HUES64 (cell line): ENCODE data around the gene DR1.

Experiments used
- H3K27ac ChIP-seq: 2 replicates; pipeline ENCODE4 v1.7.0; 2013; ENCODE audit warnings: low read depth, low read length, inconsistent platforms
- H3K27me3 ChIP-seq: 2 replicates; pipeline ENCODE4 v1.6.1; 2013; ENCODE audit warnings: mild to moderate bottlenecking, low read length; ENCODE audit not compliant: insufficient read depth
- H3K36me3 ChIP-seq: 2 replicates; pipeline ENCODE4 v1.6.1; 2013; ENCODE audit warnings: mild to moderate bottlenecking, low read length; ENCODE audit not compliant: insufficient read depth
- H3K4me1 ChIP-seq: 2 replicates; pipeline ENCODE4 v1.6.1; 2013; ENCODE audit warnings: mild to moderate bottlenecking, low read length, moderate library complexity; ENCODE audit not compliant: insufficient read depth
- H3K4me3 ChIP-seq: 2 replicates; pipeline ENCODE4 v1.5.1; 2013; ENCODE audit warnings: mild to moderate bottlenecking, low read length, moderate library complexity
- H3K9ac ChIP-seq: 2 replicates; pipeline ENCODE4 v1.6.1; 2013; ENCODE audit warnings: mild to moderate bottlenecking, low read depth, low read length
- H3K9me3 ChIP-seq: 2 replicates; pipeline ENCODE4 v1.6.1; 2013; ENCODE audit warnings: low read depth, low read length; ENCODE audit not compliant: insufficient read depth
- WGBS: fragments of 150-250, 120-280 bp; methylation state at CpG from one replicate; pipeline ENCODE4 v1.1.7; 2013; ENCODE audit warnings: missing lambda C conversion rate; 5-methylcytosine and 5-hydroxymethylcytosine counted together

The DR1 gene

DNA sequence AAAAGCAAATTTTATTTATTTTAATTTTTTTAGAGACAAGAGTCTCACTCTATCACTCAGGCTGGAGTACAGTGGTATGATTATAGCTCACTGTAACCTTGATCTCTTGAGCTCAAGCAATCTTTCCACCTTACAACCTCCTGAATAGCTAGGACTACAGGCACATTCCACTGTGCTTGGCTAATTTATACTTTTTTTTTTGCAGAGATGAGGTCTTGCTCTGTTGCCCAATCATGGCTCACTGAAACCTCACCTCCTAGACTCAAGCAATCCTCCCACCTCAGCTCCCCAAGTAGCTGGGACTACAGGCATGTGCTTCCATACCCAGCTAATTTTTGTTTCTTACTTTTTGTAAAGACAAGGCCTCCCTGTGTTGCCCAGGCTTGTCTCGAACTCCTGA is 49.5 kb downstream of the DR1 start:
- Histone ChIP-seq H3K4me3 (no peak overlapping the region), H3K4me1 (no peaks in the 10 kb centered on the region; the same call in 1 of the 2 replicates), H3K27ac (no peak overlapping the region), H3K9ac (no peak overlapping the region), H3K9me3 (no peaks in the 10 kb centered on the region), H3K36me3 (no peaks in the 10 kb centered on the region), H3K27me3 (no peaks in the 10 kb centered on the region)
- 87% methylated on average over 1 of the region's 1 CpG for WGBS

GRCh38 chr1:93399781-93400180 is 54.1 kb downstream of the DR1 start:
- H3K4me1 ChIP-seq: no peaks in the 10 kb centered on the region; the same call in 1 of the 2 replicates
- H3K9me3 ChIP-seq: no peaks in the 10 kb centered on the region
- no peak overlapping the region for H3K27ac ChIP-seq
- no peak overlapping the region for H3K9ac ChIP-seq
- no peak overlapping the region for H3K4me3 ChIP-seq
- no peaks in the 10 kb centered on the region for H3K27me3 ChIP-seq
- no peaks in the 10 kb centered on the region for H3K36me3 ChIP-seq

GRCh38 chr1:93408203-93408602 is 62.5 kb downstream of the DR1 start:
- Histone ChIP-seq H3K9me3 (peaks cover 32% of the 10 kb centered on the region), H3K4me3 (peak overlapping the region; percentile 21; the same call in 1 of the 2 replicates), H3K36me3 (peaks cover 13% of the 10 kb centered on the region; the same call in 1 of the 2 replicates), H3K27me3 (no peaks in the 10 kb centered on the region), H3K4me1 (peaks cover 22% of the 10 kb centered on the region), H3K9ac (no peak overlapping the region), H3K27ac (no peak overlapping the region)
- WGBS: 97% methylated on average over 4 of the region's 4 CpGs

GRCh38 chr1:93411000-93411399 is 65.3 kb downstream of the DR1 start:
- peak overlapping the region; percentile 59 for H3K9ac ChIP-seq
- H3K4me1 ChIP-seq: peaks cover 32% of the 10 kb centered on the region
- H3K4me3 ChIP-seq: peak overlapping the region; percentile 30
- peak overlapping the region; percentile 100 for H3K27ac ChIP-seq
- H3K9me3 ChIP-seq: peaks cover 32% of the 10 kb centered on the region
- no peaks in the 10 kb centered on the region for H3K27me3 ChIP-seq
- 17% methylated on average over 2 of the region's 2 CpGs for WGBS
- peaks cover 13% of the 10 kb centered on the region; the same call in 1 of the 2 replicates for H3K36me3 ChIP-seq

GRCh38 chr1:93414749-93415148 is 69.0 kb downstream of the DR1 start:
- Histone ChIP-seq H3K36me3 (no peaks in the 10 kb centered on the region), H3K4me1 (peaks cover 32% of the 10 kb centered on the region), H3K9me3 (peaks cover 8% of the 10 kb centered on the region), H3K4me3 (no peak overlapping the region), H3K27me3 (no peaks in the 10 kb centered on the region), H3K9ac (no peak overlapping the region), H3K27ac (no peak overlapping the region)
- WGBS: 87% methylated on average over 3 of the region's 3 CpGs

DNA sequence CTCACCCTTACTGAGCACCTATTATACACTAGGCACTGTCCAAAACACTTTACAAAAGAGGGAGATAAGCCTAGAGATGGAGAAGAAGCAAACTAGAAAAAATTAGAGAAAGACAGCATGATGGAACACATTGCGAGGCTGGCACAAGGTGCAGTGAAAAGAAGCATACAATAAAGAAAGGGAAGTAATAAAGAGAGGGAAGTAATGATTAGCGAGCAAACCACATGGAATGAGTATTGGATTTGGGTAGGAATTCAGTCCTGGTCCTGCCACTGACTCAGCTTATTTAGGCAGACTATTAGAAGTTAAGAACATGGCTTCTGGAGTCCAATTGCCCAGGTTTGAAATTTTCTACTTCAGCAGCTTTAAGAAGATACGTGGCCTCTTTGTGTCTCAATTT is 69.6 kb downstream of the DR1 start:
- Histone ChIP-seq H3K27me3 (no peaks in the 10 kb centered on the region), H3K36me3 (no peaks in the 10 kb centered on the region), H3K9me3 (peaks cover 3% of the 10 kb centered on the region; the same call in 1 of the 2 replicates), H3K4me3 (no peak overlapping the region), H3K27ac (no peak overlapping the region), H3K4me1 (peaks cover 32% of the 10 kb centered on the region), H3K9ac (no peak overlapping the region)
- WGBS: 88% methylated on average over 3 of the region's 3 CpGs

DNA sequence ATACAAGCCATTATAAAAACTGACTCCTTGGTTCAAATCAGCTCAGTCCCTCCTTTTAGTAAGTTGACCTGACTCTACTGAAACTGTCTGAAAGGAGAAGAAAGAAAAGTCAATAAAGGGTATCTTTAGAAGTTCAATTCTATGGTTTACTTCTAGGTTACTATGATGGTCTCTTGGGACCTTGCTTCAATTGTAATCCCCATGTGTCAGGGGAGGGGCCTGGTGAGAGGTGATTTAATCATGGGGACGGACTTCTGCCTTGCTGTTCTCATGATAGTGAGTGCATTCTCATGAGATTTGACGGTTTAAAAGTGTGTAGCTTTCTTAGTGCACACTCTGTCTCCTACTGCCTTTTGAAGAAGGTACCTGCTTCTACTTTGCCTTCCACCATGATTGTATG is 70.5 kb downstream of the DR1 start:
- no peaks in the 10 kb centered on the region for H3K27me3 ChIP-seq
- no peak overlapping the region for H3K27ac ChIP-seq
- peaks cover 26% of the 10 kb centered on the region for H3K4me1 ChIP-seq
- H3K9me3 ChIP-seq: no peaks in the 10 kb centered on the region
- 83% methylated on average over 2 of the region's 2 CpGs for whole genome bisulfite sequencing
- H3K9ac ChIP-seq: no peak overlapping the region
- H3K4me3 ChIP-seq: no peak overlapping the region
- H3K36me3 ChIP-seq: no peaks in the 10 kb centered on the region
